NK-92 treated with Interleukin-12 subunit alpha and Interleukin-12 subunit beta, amount 100 ng/mL, for 24 hours (cell line): ENCODE data around the gene ZNF70.

Source experiments
- DNase-seq: peaks from one replicate; lab custom pipeline; 2025; lab: John Stamatoyannopoulos, UW

The ZNF70 gene

GRCh38 chr22:23692598-23693291 is 58.2 kb downstream of the ZNF70 start:
- DNase-seq, result no peak

GRCh38 chr22:23691748-23692423 is 59.0 kb downstream of the ZNF70 start:
- DNase-seq, result no peak

DNA sequence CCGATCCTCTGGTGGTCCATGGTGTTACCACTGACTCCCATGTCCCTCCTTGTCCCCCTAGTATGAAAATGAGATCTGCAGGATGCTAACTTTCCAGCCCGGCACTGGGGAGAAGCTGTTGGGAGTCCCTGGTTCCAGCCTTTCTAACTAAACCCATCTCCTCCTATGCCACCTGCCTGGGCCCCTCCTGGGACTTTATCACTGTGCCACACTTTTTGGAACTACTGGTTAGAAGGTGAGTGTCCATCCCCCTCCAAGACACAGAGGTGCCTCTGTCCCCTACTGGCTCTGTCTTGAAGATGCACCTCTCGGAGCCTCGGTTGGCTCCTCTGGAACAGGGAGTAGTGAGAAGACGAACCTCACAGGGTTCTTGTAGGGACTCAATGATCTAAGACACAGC is 60.2 kb downstream of the ZNF70 start, which contains the start of gene RGL4:
Gene RGL4, plus strand, starts transcription at position 301 of the 400 bp plus-strand sequence. CDS start 1,018 bp downstream, outside the sequence.
- no peak for DNase-seq

DNA sequence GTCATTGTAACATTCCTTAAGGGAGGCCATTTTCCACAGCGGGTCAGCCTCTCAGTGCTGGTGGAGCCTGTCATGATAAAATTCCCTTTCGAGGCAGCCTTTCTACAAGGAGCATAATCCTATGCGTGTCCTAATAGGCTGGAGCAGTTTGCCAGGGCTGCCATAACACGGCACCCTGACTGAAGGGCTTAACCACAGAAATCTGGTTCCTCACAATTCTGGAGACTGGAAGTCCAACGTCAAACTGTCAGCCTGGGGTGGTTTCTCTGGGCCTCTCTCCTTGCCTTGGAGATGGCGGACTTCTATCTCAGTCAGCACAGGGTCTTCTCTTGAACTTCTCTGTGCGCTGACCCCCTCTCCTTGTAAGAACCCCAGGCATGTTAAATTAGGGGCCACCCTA is 61.5 kb downstream of the ZNF70 start:
- DNase-seq, result no peak
